Measurements from ENCODE around the gene NBDY.

Gene NBDY

DNA sequence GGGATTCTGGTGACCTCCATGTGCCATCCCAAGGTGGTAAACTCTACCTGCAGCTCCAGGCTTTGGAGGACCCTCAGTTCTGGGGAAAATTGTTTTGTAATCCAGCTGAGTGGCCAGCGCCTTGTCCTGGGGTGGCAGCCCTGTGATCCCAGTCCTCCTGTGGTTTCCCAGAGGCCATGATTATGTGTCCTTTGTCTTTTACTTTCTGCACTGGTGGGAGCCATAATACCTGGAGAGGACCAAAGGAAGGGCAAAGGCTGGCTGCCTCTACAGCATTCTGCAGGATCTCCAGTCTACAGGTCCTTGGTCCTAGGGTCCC, 64.0 kb downstream of the NBDY start (continued):
- TF ChIP-seq, protein P1, sequence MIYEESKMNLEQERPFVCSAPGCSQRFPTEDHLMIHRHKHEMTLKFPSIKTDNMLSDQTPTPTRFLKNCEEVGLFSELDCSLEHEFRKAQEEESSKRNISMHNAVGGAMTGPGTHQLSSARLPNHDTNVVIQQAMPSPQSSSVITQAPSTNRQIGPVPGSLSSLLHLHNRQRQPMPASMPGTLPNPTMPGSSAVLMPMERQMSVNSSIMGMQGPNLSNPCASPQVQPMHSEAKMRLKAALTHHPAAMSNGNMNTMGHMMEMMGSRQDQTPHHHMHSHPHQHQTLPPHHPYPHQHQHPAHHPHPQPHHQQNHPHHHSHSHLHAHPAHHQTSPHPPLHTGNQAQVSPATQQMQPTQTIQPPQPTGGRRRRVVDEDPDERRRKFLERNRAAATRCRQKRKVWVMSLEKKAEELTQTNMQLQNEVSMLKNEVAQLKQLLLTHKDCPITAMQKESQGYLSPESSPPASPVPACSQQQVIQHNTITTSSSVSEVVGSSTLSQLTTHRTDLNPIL (CRISPR knock-in tag; IDR thresholded peaks at IDR 0.05; ENCODE audit: low read depth) = no peak

DNA sequence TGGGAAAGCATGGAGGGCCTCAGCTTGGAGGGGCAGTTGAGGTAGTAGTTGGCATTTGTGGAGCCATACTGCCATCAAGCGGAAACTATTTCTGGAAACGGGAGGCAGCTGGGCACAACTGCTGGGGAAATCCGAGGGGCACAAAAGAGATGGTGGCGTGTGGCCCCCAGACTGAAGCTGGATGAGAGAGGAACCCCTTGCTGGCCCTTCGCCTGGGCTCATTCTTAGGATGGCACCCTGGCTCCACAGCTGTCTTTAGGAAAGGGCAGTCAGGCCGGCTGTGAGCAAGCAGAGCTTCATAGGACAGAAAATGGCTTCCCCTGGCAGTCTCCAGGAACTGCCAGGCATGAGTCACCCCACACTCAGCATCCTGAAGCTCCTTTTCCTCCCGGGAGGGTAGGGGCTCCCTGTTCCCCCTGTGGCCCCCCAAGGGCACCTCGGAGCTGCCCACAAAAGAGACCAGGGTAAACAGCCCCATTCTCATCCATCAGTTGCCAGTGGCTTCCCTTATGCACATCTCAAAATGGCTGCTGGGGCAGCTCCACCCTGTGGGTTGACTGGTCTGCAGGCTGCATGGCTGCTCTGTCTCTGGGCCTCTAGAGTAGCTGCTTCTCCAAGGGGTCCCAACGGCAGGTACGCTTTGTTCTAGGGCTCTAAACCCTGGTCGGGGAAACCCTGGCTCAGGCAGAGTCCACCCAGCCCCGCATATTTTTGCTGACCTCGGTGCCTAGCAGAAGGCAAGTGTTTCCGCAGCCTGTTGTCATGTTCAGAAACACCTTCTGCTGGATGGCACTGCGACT, 64.7 kb downstream of the NBDY start:
- ATAC-seq = peak; percentile 49; the same call in 2 of the 3 replicates

GRCh38 chrX:56794404-56795230, 65.6 kb downstream of the NBDY start:
- ATAC-seq = no peak
- no peak for TF ChIP-seq ZFP30 (CRISPR knock-in tag; IDR thresholded peaks at IDR 0.05)

More for the DNA sequence above, 64.7 kb downstream of the NBDY start:
- TF ChIP-seq PPARA (CRISPR knock-in tag; IDR thresholded peaks at IDR 0.05; ENCODE audit: borderline replicate concordance) = no peak
- no peak for TF ChIP-seq ZC3H10 (CRISPR knock-in tag; IDR thresholded peaks at IDR 0.05)
- TF ChIP-seq ZNF565 (CRISPR knock-in tag; conservative IDR thresholded peaks at IDR 0.05; ENCODE audit: low read depth) = no peak
- TF ChIP-seq ISL1 (CRISPR knock-in tag; IDR thresholded peaks at IDR 0.05) = no peak
- TF ChIP-seq, protein P2, sequence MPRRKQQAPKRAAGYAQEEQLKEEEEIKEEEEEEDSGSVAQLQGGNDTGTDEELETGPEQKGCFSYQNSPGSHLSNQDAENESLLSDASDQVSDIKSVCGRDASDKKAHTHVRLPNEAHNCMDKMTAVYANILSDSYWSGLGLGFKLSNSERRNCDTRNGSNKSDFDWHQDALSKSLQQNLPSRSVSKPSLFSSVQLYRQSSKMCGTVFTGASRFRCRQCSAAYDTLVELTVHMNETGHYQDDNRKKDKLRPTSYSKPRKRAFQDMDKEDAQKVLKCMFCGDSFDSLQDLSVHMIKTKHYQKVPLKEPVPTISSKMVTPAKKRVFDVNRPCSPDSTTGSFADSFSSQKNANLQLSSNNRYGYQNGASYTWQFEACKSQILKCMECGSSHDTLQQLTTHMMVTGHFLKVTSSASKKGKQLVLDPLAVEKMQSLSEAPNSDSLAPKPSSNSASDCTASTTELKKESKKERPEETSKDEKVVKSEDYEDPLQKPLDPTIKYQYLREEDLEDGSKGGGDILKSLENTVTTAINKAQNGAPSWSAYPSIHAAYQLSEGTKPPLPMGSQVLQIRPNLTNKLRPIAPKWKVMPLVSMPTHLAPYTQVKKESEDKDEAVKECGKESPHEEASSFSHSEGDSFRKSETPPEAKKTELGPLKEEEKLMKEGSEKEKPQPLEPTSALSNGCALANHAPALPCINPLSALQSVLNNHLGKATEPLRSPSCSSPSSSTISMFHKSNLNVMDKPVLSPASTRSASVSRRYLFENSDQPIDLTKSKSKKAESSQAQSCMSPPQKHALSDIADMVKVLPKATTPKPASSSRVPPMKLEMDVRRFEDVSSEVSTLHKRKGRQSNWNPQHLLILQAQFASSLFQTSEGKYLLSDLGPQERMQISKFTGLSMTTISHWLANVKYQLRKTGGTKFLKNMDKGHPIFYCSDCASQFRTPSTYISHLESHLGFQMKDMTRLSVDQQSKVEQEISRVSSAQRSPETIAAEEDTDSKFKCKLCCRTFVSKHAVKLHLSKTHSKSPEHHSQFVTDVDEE (CRISPR knock-in tag; IDR thresholded peaks at IDR 0.05) = no peak
- TF ChIP-seq, protein P3, sequence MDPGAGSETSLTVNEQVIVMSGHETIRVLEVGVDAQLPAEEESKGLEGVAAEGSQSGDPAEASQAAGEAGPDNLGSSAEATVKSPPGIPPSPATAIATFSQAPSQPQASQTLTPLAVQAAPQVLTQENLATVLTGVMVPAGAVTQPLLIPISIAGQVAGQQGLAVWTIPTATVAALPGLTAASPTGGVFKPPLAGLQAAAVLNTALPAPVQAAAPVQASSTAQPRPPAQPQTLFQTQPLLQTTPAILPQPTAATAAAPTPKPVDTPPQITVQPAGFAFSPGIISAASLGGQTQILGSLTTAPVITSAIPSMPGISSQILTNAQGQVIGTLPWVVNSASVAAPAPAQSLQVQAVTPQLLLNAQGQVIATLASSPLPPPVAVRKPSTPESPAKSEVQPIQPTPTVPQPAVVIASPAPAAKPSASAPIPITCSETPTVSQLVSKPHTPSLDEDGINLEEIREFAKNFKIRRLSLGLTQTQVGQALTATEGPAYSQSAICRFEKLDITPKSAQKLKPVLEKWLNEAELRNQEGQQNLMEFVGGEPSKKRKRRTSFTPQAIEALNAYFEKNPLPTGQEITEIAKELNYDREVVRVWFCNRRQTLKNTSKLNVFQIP (CRISPR knock-in tag; IDR thresholded peaks at IDR 0.05; ENCODE audit: borderline replicate concordance, low read depth) = no peak
- TF ChIP-seq ZNF70 (CRISPR knock-in tag; IDR thresholded peaks at IDR 0.05) = no peak
- no peak for TF ChIP-seq ESRRG (CRISPR knock-in tag; IDR thresholded peaks at IDR 0.05)
- no peak for TF ChIP-seq ARNTL (CRISPR knock-in tag; IDR thresholded peaks at IDR 0.05; ENCODE audit: borderline replicate concordance, low read depth)
- no peak for TF ChIP-seq ZFP3 (CRISPR knock-in tag; IDR thresholded peaks at IDR 0.05)
- no peak for TF ChIP-seq BACH2 (CRISPR knock-in tag; IDR thresholded peaks at IDR 0.05; ENCODE audit: borderline replicate concordance)
- TF ChIP-seq OSR1 (CRISPR knock-in tag; IDR thresholded peaks at IDR 0.05) = no peak

GRCh38 chrX:56795309-56795868, 66.3 kb downstream of the NBDY start:
- no peak for ATAC-seq
- TF ChIP-seq ARNTL (CRISPR knock-in tag; IDR thresholded peaks at IDR 0.05; ENCODE audit: borderline replicate concordance, low read depth) = no peak

DNA sequence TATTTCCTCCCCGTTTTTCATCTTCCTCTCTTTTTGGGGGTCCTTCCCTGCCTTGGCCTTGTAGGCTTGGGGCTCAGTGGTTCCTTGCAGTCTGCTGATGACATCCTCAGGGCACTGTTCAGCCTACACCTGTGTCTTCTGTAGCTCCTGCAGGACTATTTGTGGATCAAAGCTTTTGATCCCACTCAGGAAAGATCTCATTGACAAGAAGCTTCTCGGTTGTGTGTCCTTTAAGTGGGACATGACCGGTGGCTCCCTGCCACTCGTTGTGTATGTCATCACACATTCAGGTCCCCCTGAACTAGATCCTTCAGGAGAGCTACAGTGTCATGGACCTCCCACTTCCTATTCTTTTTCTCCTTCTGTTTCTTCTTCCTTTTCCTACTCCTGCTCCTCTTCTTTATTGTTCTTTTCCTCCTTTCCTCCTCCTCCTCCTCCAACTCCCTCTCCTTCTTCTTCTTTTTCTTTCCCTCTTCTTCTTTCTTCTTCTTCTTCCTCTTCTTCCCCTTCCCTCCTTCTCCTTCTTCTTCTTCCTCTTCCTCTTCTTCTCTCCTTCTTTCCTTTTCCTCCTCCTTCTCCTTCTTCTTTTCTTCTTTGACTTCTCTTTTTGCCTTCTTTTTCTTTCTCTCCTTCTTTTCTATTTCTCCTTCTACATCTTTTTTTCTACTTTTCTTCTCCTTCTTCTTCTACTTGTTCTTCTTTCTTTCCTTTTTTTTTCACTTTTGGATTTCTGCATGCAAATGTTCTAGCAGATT, 67.8 kb downstream of the NBDY start:
- ATAC-seq = no peak
- TF ChIP-seq, protein P4, sequence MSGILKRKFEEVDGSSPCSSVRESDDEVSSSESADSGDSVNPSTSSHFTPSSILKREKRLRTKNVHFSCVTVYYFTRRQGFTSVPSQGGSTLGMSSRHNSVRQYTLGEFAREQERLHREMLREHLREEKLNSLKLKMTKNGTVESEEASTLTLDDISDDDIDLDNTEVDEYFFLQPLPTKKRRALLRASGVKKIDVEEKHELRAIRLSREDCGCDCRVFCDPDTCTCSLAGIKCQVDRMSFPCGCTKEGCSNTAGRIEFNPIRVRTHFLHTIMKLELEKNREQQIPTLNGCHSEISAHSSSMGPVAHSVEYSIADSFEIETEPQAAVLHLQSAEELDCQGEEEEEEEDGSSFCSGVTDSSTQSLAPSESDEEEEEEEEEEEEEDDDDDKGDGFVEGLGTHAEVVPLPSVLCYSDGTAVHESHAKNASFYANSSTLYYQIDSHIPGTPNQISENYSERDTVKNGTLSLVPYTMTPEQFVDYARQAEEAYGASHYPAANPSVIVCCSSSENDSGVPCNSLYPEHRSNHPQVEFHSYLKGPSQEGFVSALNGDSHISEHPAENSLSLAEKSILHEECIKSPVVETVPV (CRISPR knock-in tag; IDR thresholded peaks at IDR 0.05) = no peak
- TF ChIP-seq CSDC2 (CRISPR knock-in tag; IDR thresholded peaks at IDR 0.05) = no peak
- TF ChIP-seq ARNTL (CRISPR knock-in tag; IDR thresholded peaks at IDR 0.05; ENCODE audit: borderline replicate concordance, low read depth) = no peak
- no peak for TF ChIP-seq TCF4 (CRISPR knock-in tag; IDR thresholded peaks at IDR 0.05; ENCODE audit: borderline replicate concordance)
- TF ChIP-seq SNAI2 (CRISPR knock-in tag; IDR thresholded peaks at IDR 0.05) = no peak
- TF ChIP-seq OSR1 (CRISPR knock-in tag; IDR thresholded peaks at IDR 0.05) = no peak
- TF ChIP-seq, protein P1 (CRISPR knock-in tag; IDR thresholded peaks at IDR 0.05; ENCODE audit: low read depth) = no peak
- no peak for TF ChIP-seq TOX (CRISPR knock-in tag; IDR thresholded peaks at IDR 0.05; ENCODE audit: borderline replicate concordance)
